GM10847 (cell line): ENCODE results near the gene HOXD10.

Experiments
- POLR2A ChIP-seq: IDR thresholded peaks from 2 replicates; pipeline ENCODE4 v1.6.1; 2011; ENCODE audit not compliant: insufficient read length; ENCODE audit errors: extremely low read depth

HOXD10 gene

GRCh38 chr2:176160251-176160985 lies 43.8 kb downstream of the HOXD10 start:
- no peak for TF ChIP-seq POLR2A

- TF ChIP-seq POLR2A: no peak
Measured at GRCh38 chr2:176160986-176161824, 44.6 kb downstream of the HOXD10 start.

- no peak for TF ChIP-seq POLR2A
Measured at GRCh38 chr2:176161825-176162626, 45.4 kb downstream of the HOXD10 start.

GRCh38 chr2:176162911-176163671 lies 46.5 kb downstream of the HOXD10 start:
- TF ChIP-seq POLR2A: no peak

- TF ChIP-seq POLR2A: no peak
Measured at GRCh38 chr2:176163672-176164056, 47.1 kb downstream of the HOXD10 start.

- TF ChIP-seq POLR2A: no peak
Measured at GRCh38 chr2:176164201-176164600, 47.6 kb downstream of the HOXD10 start.

GRCh38 chr2:176164611-176165369 lies 48.2 kb downstream of the HOXD10 start:
- no peak for TF ChIP-seq POLR2A

- TF ChIP-seq POLR2A: no peak
Measured at GRCh38 chr2:176165370-176166050, 48.9 kb downstream of the HOXD10 start.

- TF ChIP-seq POLR2A: no peak
Measured at GRCh38 chr2:176166272-176166671, 49.7 kb downstream of the HOXD10 start.

- no peak for TF ChIP-seq POLR2A
Measured at GRCh38 chr2:176167398-176167797, 50.8 kb downstream of the HOXD10 start.

- TF ChIP-seq POLR2A: no peak
Measured at GRCh38 chr2:176169181-176169580, 52.6 kb downstream of the HOXD10 start.
